ENCODE data around the gene CRCP.
"Not testable (repeated sequence)": the region's sequence is repeated elsewhere in the genome, so short reads cannot be mapped to it uniquely, and the experiment has no call there.

- TF ChIP-seq CTCF (IDR thresholded peaks at IDR 0.05; ENCODE audit: low read depth, low read length, missing input control); RAD21 (IDR thresholded peaks at IDR 0.05); MAX (IDR thresholded peaks at IDR 0.05); FOXA1 (IDR thresholded peaks at IDR 0.05); TAF1 (conservative IDR thresholded peaks at IDR 0.05); YY1 (IDR thresholded peaks at IDR 0.05); REST (IDR thresholded peaks at IDR 0.05); GABPA (IDR thresholded peaks at IDR 0.05 in 1 of 2, conservative IDR thresholded peaks at IDR 0.05 in 1 of 2); SP1 (IDR thresholded peaks at IDR 0.05); RXRA (IDR thresholded peaks at IDR 0.05); JUND (IDR thresholded peaks at IDR 0.05); ATF3 (IDR thresholded peaks at IDR 0.05); ZBTB33 (IDR thresholded peaks at IDR 0.05): not testable (repeated sequence)
Observed at GRCh38 chr7:66116680-66117420, 2.2 kb downstream of the CRCP start.

All from liver (tissue), 3 donors.